Calu3 (cell line): ENCODE measurements around the gene TERC. TPM values are rescaled to one million over a fixed set of nuclear protein-coding genes. Genes with fewer than 3 reads are reported as not detected.

ENCODE experiments used
- BruUV-seq: library from RNA; stranded (reverse); fragments of 400-500 nt; replicated peaks from 2 replicates; lab custom pipeline; 2021; lab: Mats Ljungman, UMichigan
- CTCF ChIA-PET: fragments of 300-600 bp; sonication (Branson Sonifier 250); formaldehyde crosslinking; loops from one replicate; lab custom pipeline; 2022; ENCODE audit warnings: antibody characterized with exemption; lab: Charles Lee
- DNase-seq: peaks from one replicate; pipeline ENCODE4 v3.0.0; 2022
- H3K27ac Mint-ChIP-seq: one replicate; pipeline ENCODE4 v1.8.0; 2022; ENCODE audit warnings: mixed read lengths; ENCODE audit not compliant: unreplicated experiment
- H3K27me3 Mint-ChIP-seq: one replicate; pipeline ENCODE4 v1.8.0; 2022; ENCODE audit warnings: mixed read lengths; ENCODE audit not compliant: unreplicated experiment
- H3K36me3 Mint-ChIP-seq: one replicate; pipeline ENCODE4 v1.8.0; 2022; ENCODE audit warnings: mild to moderate bottlenecking, moderate library complexity, mixed read lengths; ENCODE audit not compliant: insufficient read depth, unreplicated experiment
- H3K4me1 Mint-ChIP-seq: one replicate; pipeline ENCODE4 v1.8.0; 2022; ENCODE audit warnings: mild to moderate bottlenecking, low read depth, mixed read lengths; ENCODE audit not compliant: unreplicated experiment
- H3K4me3 Mint-ChIP-seq: one replicate; pipeline ENCODE4 v1.8.0; 2022; ENCODE audit warnings: mild to moderate bottlenecking, low read depth, moderate library complexity, mixed read lengths; ENCODE audit not compliant: unreplicated experiment
- H3K9me3 Mint-ChIP-seq: one replicate; pipeline ENCODE4 v1.8.0; 2022; ENCODE audit warnings: low read depth, mixed read lengths; ENCODE audit not compliant: unreplicated experiment
- intact Hi-C: fragments of 100-400 bp; cut with micrococcal nuclease; formaldehyde crosslinking; loops from one replicate; pipeline ENCODE4 v1.10.0; 2022; ENCODE audit not compliant: unreplicated experiment
- total RNA-seq: library from RNA; stranded (reverse); gene quantifications from 2 replicates; pipeline ENCODE4 v1.2.3, GENCODE V29; 2022
- TF ChIP-seq, protein P1 (sequence below): fragments of 200-600 bp; IDR thresholded peaks from one replicate; pipeline ENCODE4 v1.8.0; 2022; ENCODE audit warnings: antibody characterized with exemption; ENCODE audit not compliant: unreplicated experiment

Gene TERC
- total RNA-seq, 1 experiment from 2014 or later: 11.0 TPM

DNA sequence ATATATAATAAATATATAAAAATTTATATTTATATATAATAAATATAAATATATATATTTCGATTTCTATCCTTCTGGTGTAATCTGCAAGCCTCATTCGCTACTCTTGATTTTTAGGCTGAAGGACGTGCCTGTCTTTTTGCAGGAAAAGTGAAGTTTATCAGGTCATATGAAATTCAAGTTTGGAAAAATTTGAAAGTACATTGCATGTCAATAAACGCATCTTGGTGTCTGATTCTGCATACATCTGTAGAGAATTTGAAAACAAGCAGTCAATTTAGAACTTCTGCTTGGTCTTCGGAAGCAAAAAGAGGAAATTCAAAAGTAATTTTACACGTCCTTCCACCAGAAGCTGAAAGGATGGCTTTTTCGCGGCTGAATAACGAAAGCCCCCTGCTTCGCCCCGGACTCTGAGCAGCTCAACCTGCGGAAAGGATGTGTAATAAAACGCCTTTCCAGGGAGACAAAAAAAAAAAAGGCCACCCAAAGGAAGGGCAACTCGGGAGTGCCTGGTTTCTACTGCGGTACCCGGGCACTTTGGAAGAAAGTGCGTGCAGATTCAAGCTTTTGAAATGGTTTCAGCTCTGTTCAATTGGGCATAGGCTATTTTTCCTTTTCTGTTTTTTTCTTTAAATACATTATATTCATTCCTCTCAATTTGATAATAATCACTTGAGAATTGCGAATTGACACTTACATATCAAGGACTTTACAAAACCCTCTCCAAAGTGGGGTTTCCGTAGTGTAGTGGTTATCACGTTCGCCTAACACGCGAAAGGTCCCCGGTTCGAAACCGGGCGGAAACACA lies 6.8 kb upstream of the TERC start:
- Mint-ChIP-seq H3K4me1 (peaks cover 17% of the 10 kb centered on the region), H3K4me3 (peak overlapping the region; percentile 96), H3K9me3 (no peaks in the 10 kb centered on the region), H3K36me3 (peaks cover 67% of the 10 kb centered on the region), H3K27me3 (no peaks in the 10 kb centered on the region), H3K27ac (peak overlapping the region; percentile 97)
- DNase-seq: peak; percentile 77
- CTCF ChIA-PET: interaction anchor here (0.6 to 1.1 kb wide), 3 partner anchors 585 to 1395 kb away, joined by 3 to 5 read pairs (median 4); no protein-coding TSS in a partner anchor
- no TSS peak for BruUV-seq
- intact Hi-C loops: loop anchor here (5.0 kb wide), 2 partner anchors 101 to 276 kb away; no protein-coding TSS in a partner anchor
- TF ChIP-seq, protein P1, sequence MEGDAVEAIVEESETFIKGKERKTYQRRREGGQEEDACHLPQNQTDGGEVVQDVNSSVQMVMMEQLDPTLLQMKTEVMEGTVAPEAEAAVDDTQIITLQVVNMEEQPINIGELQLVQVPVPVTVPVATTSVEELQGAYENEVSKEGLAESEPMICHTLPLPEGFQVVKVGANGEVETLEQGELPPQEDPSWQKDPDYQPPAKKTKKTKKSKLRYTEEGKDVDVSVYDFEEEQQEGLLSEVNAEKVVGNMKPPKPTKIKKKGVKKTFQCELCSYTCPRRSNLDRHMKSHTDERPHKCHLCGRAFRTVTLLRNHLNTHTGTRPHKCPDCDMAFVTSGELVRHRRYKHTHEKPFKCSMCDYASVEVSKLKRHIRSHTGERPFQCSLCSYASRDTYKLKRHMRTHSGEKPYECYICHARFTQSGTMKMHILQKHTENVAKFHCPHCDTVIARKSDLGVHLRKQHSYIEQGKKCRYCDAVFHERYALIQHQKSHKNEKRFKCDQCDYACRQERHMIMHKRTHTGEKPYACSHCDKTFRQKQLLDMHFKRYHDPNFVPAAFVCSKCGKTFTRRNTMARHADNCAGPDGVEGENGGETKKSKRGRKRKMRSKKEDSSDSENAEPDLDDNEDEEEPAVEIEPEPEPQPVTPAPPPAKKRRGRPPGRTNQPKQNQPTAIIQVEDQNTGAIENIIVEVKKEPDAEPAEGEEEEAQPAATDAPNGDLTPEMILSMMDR: no peak

DNA sequence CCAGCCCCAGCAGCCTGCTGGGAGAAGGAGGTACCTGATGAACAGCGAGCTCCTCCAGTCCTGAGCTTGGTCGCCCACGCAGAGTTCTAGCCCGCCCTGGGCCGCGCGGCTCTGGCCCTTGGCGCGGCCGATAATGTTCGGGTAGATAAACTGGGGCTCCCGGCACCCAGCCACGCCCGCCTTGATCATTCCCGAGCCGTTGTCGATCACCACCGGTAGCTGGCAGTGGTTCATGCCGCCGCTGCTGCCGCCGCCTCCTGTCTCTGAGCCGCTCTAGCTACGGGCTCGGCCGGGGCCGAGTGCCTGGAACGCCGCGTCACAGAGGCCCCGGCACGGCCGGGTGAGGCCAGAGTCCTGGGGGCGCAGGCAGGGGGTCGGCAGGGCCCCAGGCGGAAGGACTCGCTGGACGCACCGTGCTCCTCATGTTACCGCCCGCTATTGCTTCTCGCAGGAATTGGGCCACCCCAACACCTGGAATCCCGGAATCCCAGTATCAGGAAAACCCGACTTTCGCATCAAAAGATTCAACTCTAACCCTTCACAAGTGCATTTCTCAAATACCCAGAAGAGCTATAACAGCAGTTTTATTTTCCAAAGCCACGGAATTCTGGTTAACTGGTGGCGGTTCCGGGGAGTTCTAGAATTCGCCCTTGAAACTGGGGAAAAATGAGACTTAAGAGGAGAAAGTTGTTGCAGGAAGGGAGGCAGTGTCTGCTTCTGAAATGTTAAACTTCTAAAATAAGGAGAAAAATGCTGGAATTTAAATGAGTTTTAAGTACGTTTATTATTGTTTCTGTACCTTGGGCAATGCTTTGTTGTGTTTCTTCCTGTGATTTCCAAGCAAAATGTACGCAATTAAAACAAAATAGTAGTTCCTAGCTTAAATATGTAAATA lies 4.7 kb upstream of the TERC start, which contains the start of gene ACTRT3:
ACTRT3 (minus strand) TSS at position 275 of the 895 bp plus-strand sequence; CDS start at position 234, 41 bp downstream.
- H3K4me3 Mint-ChIP-seq: peak within 1 kb of the TSS; percentile 93
- peak within 1 kb of the TSS; percentile 94 for H3K27ac Mint-ChIP-seq
- CTCF ChIA-PET: interaction anchor here (0.6 to 1.0 kb wide), 7 partner anchors 101 to 1089 kb away, joined by 3 to 5 read pairs (median 3); no protein-coding TSS in a partner anchor
- DNase-seq: peak; percentile 82
- TF ChIP-seq, protein P1: no peak
- H3K27me3 Mint-ChIP-seq: no peaks in the 10 kb centered on the region
- H3K4me1 Mint-ChIP-seq: no peaks in the 10 kb centered on the region
- no TSS peak for BruUV-seq
- intact Hi-C loops: loop anchor here (5.0 to 10.0 kb wide), 3 partner anchors 103 to 645 kb away; partner anchors contain the start of gene CLDN11
- H3K9me3 Mint-ChIP-seq: peaks cover 4% of the 10 kb centered on the region
- peaks cover 70% of the 10 kb centered on the region for H3K36me3 Mint-ChIP-seq

DNA sequence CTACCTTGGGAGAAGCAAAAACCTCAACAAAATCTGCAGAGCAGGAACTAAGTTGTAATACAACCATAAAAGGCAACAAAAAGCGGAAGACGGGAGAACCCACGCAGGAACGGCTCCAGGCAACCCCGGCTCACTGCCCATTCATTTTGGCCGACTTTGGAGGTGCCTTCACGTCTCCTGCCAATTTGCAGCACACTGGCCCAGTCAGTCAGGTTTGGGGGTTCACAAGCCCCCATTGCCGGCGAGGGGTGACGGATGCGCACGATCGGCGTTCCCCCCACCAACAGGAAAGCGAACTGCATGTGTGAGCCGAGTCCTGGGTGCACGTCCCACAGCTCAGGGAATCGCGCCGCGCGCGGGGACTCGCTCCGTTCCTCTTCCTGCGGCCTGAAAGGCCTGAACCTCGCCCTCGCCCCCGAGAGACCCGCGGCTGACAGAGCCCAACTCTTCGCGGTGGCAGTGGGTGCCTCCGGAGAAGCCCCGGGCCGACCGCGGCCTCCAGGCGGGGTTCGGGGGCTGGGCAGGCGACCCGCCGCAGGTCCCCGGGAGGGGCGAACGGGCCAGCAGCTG lies 463 bp downstream of the TERC start:
- Mint-ChIP-seq H3K4me3 (peak overlapping the region; percentile 91), H3K9me3 (peaks cover 8% of the 10 kb centered on the region), H3K36me3 (peaks cover 42% of the 10 kb centered on the region), H3K4me1 (peaks cover 11% of the 10 kb centered on the region), H3K27ac (peak overlapping the region; percentile 79), H3K27me3 (no peaks in the 10 kb centered on the region)
- DNase-seq: peak; percentile 54
- CTCF ChIA-PET: interaction anchor here (0.6 to 1.1 kb wide), 2 partner anchors 22 to 372 kb away, joined by 4 read pairs; no protein-coding TSS in a partner anchor
- no TSS peak for BruUV-seq
- TF ChIP-seq, protein P1: no peak
- intact Hi-C loops: loop anchor here (5.0 to 10.0 kb wide), 2 partner anchors 650 to 1048 kb away; partner anchors contain the start of gene CLDN11
